GM23338 (cell line): ENCODE measurements around the gene CORO2A. TPM values are rescaled to one million over a fixed set of nuclear protein-coding genes. Genes with fewer than 3 reads are reported as not detected.

Source experiments
- ATAC-seq: fragments of 200-7000 bp; cut with Tn5 transposase; 3 replicates; pipeline ENCODE4 v1.9.1; 2020
- DNase-seq: peaks from one replicate; pipeline ENCODE4 v3.0.0-alpha.2; 2015; ENCODE audit warnings: low spot score
- H2AFZ ChIP-seq: fragments of 200-600 bp; sonication (generic); 2 replicates; pipeline ENCODE4 v1.8.0; 2016; ENCODE audit warnings: antibody characterized with exemption, mild to moderate bottlenecking, moderate library complexity
- H3F3A ChIP-seq: fragments of 200-600 bp; sonication (generic); replicated peaks from 2 replicates; pipeline ENCODE4 v1.8.0; 2017; ENCODE audit warnings: antibody characterized with exemption, mixed run types, low read depth
- H3K27ac ChIP-seq: fragments of 200-600 bp; sonication (generic); 2 replicates; pipeline ENCODE4 v1.6.1; 2016; ENCODE audit warnings: low read depth
- H3K27me3 ChIP-seq: fragments of 200-600 bp; sonication (generic); 2 replicates; pipeline ENCODE4 v1.8.0; 2016; ENCODE audit warnings: mild to moderate bottlenecking, mixed run types, moderate library complexity; ENCODE audit not compliant: insufficient read depth
- H3K36me3 ChIP-seq: fragments of 200-600 bp; sonication (generic); 2 replicates; pipeline ENCODE4 v1.8.0; 2016; ENCODE audit warnings: mild to moderate bottlenecking; ENCODE audit not compliant: insufficient read depth
- H3K4me1 ChIP-seq: fragments of 200-600 bp; sonication (generic); 2 replicates; pipeline ENCODE4 v1.8.0; 2016; ENCODE audit warnings: mild to moderate bottlenecking, moderate library complexity; ENCODE audit not compliant: insufficient read depth
- H3K4me2 ChIP-seq: fragments of 200-600 bp; sonication (generic); 2 replicates; pipeline ENCODE4 v1.7.1; 2017; ENCODE audit warnings: mixed run types
- H3K4me3 ChIP-seq: fragments of 200-600 bp; sonication (generic); 2 replicates; pipeline ENCODE4 v1.6.1; 2016; ENCODE audit warnings: mixed run types
- H3K79me2 ChIP-seq: fragments of 200-600 bp; sonication (generic); replicated peaks from 2 replicates; pipeline ENCODE4 v1.8.0; 2017; ENCODE audit warnings: mild to moderate bottlenecking; ENCODE audit not compliant: insufficient read depth
- H3K9me2 ChIP-seq: fragments of 200-600 bp; sonication (generic); 2 replicates; pipeline ENCODE4 v1.8.0; 2017; ENCODE audit not compliant: insufficient read depth
- H4K20me1 ChIP-seq: fragments of 200-600 bp; sonication (generic); replicated peaks from 2 replicates; pipeline ENCODE4 v1.8.0; 2017; ENCODE audit warnings: mild to moderate bottlenecking; ENCODE audit not compliant: insufficient read depth
- H3K27ac Mint-ChIP-seq: 2 replicates; pipeline ENCODE4 v1.8.0; 2020; ENCODE audit warnings: inconsistent platforms, mild to moderate bottlenecking, moderate library complexity, mixed read lengths
- H3K27me3 Mint-ChIP-seq: 3 replicates; pipeline ENCODE4 v1.8.0; 2022; ENCODE audit warnings: low read depth, mild to moderate bottlenecking, moderate library complexity, mixed read lengths, inconsistent platforms; ENCODE audit not compliant: insufficient read depth, poor library complexity
- H3K36me3 Mint-ChIP-seq: 3 replicates; pipeline ENCODE4 v1.8.0; 2021; ENCODE audit warnings: low read depth, mild to moderate bottlenecking, inconsistent platforms, moderate library complexity, mixed read lengths
- H3K4me1 Mint-ChIP-seq: 3 replicates; pipeline ENCODE4 v1.8.0; 2020; ENCODE audit warnings: mild to moderate bottlenecking, inconsistent platforms, mixed read lengths
- H3K4me3 Mint-ChIP-seq: 3 replicates; pipeline ENCODE4 v1.8.0; 2021; ENCODE audit warnings: moderate library complexity, mild to moderate bottlenecking, inconsistent platforms, mixed read lengths
- H3K9me3 Mint-ChIP-seq: 3 replicates; pipeline ENCODE4 v1.8.0; 2020; ENCODE audit warnings: moderate library complexity, mild to moderate bottlenecking, inconsistent platforms, mixed read lengths
- CREB1 ChIP-seq: fragments of 250-450 bp; sonication (Bioruptor Pico); IDR thresholded peaks from 2 replicates; pipeline ENCODE4 v1.5.0; 2020; ENCODE audit warnings: low read depth, mild to moderate bottlenecking, moderate library complexity
- ETS1 ChIP-seq: IDR thresholded peaks from 2 replicates; pipeline ENCODE4 v1.6.1; 2016; ENCODE audit warnings: antibody characterized with exemption
- EZH2 ChIP-seq: fragments of 200-600 bp; sonication (generic); IDR thresholded peaks from one replicate; pipeline ENCODE4 v1.8.0; 2017; ENCODE audit warnings: antibody characterized with exemption, mild to moderate bottlenecking, low read depth; ENCODE audit not compliant: unreplicated experiment
- EZH2phosphoT487 ChIP-seq: fragments of 200-600 bp; sonication (generic); IDR thresholded peaks from one replicate; pipeline ENCODE4 v1.8.1; 2018; ENCODE audit warnings: antibody characterized with exemption; ENCODE audit not compliant: unreplicated experiment
- JUNB ChIP-seq: IDR thresholded peaks from one replicate; pipeline ENCODE4 v1.6.1; 2016; ENCODE audit warnings: antibody characterized with exemption; ENCODE audit not compliant: unreplicated experiment
- NANOG ChIP-seq: IDR thresholded peaks from 2 replicates; pipeline ENCODE4 v1.6.1; 2016; ENCODE audit warnings: antibody characterized with exemption, borderline replicate concordance
- POLR2AphosphoS5 ChIP-seq: IDR thresholded peaks from 2 replicates; pipeline ENCODE4 v1.6.1; 2016; ENCODE audit warnings: antibody characterized with exemption, low read depth
- REST ChIP-seq: IDR thresholded peaks from one replicate; pipeline ENCODE4 v1.6.1; 2018; ENCODE audit warnings: antibody characterized with exemption; ENCODE audit not compliant: unreplicated experiment
- STAT1 ChIP-seq: IDR thresholded peaks from one replicate; pipeline ENCODE4 v1.6.1; 2016; ENCODE audit warnings: antibody characterized with exemption; ENCODE audit not compliant: unreplicated experiment
- ZNF114 ChIP-seq: fragments of 250-450 bp; sonication (Bioruptor Pico); IDR thresholded peaks from 2 replicates; pipeline ENCODE4 v1.5.0; 2020; ENCODE audit warnings: mild to moderate bottlenecking, moderate library complexity
- ZNF331 ChIP-seq: fragments of 250-450 bp; sonication (Bioruptor Pico); IDR thresholded peaks from 2 replicates; pipeline ENCODE4 v1.5.0; 2020; ENCODE audit warnings: low read depth, mild to moderate bottlenecking, moderate library complexity
- polyA plus RNA-seq: library from polyadenylated mRNA; unstranded; fragments of >200 nt; fragmentation: Nextera tagmentation; extraction: Ambion mirVana; gene quantifications from 2 replicates; pipeline ENCODE4 v1.2.1, GENCODE V29; 2016
- total RNA-seq: library from RNA; depleted of rRNA; stranded (reverse); fragments of >200 nt; shearing (Covaris generic); gene quantifications from 2 replicates; pipeline ENCODE4 v1.2.3, GENCODE V29; 2014
- TF ChIP-seq, protein P1 (sequence below), 2 experiments: fragments of 200-600 bp in 1 of 2; sonication (generic) in 1 of 2; conservative IDR thresholded peaks; 2 replicates each; pipeline versions ENCODE4 v1.5.1 to v1.6.1; 2016 to 2017; ENCODE audit warnings: antibody characterized with exemption in 2 of 2, low read depth in 2 of 2, mild to moderate bottlenecking in 2 of 2, moderate library complexity in 1 of 2
- TF ChIP-seq, protein P2 (sequence below): fragments of 250-450 bp; sonication (Bioruptor Pico); IDR thresholded peaks from 2 replicates; pipeline ENCODE4 v1.5.0; 2020; ENCODE audit warnings: mild to moderate bottlenecking, moderate library complexity

Gene CORO2A
- total and polyA plus RNA-seq, 2 experiments from 2014 or later: 12.9 to 27.6 TPM

- ATAC-seq (no peak), DNase-seq (no peak)
- H3K4me3 Mint-ChIP-seq: no peak overlapping the region
- Histone ChIP-seq H4K20me1 (no peaks in the 10 kb centered on the region; the same call in 1 of the 2 replicates), H3K4me3 (no peak overlapping the region), H2AFZ (no peak overlapping the region), H3K27ac (no peak overlapping the region), H3K27me3 (no peaks in the 10 kb centered on the region), H3K4me2 (no peak overlapping the region), H3F3A (no peaks in the 10 kb centered on the region; the same call in 1 of the 2 replicates), H3K9me2 (no peaks in the 10 kb centered on the region), H3K36me3 (0 out of 2 replicates have a peak, but pooled peaks cover 5% of the 10 kb centered on the region), H3K79me2 (no peaks in the 10 kb centered on the region), H3K4me1 (no peaks in the 10 kb centered on the region)
- no peak overlapping the region for H3K27ac Mint-ChIP-seq
- H3K36me3 Mint-ChIP-seq: no peaks in the 10 kb centered on the region
- H3K9me3 Mint-ChIP-seq: no peaks in the 10 kb centered on the region
- peaks cover 3% of the 10 kb centered on the region; the same call in 2 of the 3 replicates for H3K4me1 Mint-ChIP-seq
- no peak for TF ChIP-seq JUNB
- TF ChIP-seq POLR2AphosphoS5: no peak
- TF ChIP-seq, protein P1, sequence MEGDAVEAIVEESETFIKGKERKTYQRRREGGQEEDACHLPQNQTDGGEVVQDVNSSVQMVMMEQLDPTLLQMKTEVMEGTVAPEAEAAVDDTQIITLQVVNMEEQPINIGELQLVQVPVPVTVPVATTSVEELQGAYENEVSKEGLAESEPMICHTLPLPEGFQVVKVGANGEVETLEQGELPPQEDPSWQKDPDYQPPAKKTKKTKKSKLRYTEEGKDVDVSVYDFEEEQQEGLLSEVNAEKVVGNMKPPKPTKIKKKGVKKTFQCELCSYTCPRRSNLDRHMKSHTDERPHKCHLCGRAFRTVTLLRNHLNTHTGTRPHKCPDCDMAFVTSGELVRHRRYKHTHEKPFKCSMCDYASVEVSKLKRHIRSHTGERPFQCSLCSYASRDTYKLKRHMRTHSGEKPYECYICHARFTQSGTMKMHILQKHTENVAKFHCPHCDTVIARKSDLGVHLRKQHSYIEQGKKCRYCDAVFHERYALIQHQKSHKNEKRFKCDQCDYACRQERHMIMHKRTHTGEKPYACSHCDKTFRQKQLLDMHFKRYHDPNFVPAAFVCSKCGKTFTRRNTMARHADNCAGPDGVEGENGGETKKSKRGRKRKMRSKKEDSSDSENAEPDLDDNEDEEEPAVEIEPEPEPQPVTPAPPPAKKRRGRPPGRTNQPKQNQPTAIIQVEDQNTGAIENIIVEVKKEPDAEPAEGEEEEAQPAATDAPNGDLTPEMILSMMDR (conservative IDR thresholded peaks at IDR 0.05; ENCODE audit: low read depth in 2 of 2): no peak
- no peak for TF ChIP-seq STAT1
- no peak for TF ChIP-seq CREB1 (CRISPR knock-in tag)
- TF ChIP-seq ZNF331 (CRISPR knock-in tag): no peak
- no peak for TF ChIP-seq EZH2phosphoT487
- TF ChIP-seq NANOG: no peak
- no peak for TF ChIP-seq ETS1
- no peak for TF ChIP-seq ZNF114 (CRISPR knock-in tag)
- TF ChIP-seq, protein P2, sequence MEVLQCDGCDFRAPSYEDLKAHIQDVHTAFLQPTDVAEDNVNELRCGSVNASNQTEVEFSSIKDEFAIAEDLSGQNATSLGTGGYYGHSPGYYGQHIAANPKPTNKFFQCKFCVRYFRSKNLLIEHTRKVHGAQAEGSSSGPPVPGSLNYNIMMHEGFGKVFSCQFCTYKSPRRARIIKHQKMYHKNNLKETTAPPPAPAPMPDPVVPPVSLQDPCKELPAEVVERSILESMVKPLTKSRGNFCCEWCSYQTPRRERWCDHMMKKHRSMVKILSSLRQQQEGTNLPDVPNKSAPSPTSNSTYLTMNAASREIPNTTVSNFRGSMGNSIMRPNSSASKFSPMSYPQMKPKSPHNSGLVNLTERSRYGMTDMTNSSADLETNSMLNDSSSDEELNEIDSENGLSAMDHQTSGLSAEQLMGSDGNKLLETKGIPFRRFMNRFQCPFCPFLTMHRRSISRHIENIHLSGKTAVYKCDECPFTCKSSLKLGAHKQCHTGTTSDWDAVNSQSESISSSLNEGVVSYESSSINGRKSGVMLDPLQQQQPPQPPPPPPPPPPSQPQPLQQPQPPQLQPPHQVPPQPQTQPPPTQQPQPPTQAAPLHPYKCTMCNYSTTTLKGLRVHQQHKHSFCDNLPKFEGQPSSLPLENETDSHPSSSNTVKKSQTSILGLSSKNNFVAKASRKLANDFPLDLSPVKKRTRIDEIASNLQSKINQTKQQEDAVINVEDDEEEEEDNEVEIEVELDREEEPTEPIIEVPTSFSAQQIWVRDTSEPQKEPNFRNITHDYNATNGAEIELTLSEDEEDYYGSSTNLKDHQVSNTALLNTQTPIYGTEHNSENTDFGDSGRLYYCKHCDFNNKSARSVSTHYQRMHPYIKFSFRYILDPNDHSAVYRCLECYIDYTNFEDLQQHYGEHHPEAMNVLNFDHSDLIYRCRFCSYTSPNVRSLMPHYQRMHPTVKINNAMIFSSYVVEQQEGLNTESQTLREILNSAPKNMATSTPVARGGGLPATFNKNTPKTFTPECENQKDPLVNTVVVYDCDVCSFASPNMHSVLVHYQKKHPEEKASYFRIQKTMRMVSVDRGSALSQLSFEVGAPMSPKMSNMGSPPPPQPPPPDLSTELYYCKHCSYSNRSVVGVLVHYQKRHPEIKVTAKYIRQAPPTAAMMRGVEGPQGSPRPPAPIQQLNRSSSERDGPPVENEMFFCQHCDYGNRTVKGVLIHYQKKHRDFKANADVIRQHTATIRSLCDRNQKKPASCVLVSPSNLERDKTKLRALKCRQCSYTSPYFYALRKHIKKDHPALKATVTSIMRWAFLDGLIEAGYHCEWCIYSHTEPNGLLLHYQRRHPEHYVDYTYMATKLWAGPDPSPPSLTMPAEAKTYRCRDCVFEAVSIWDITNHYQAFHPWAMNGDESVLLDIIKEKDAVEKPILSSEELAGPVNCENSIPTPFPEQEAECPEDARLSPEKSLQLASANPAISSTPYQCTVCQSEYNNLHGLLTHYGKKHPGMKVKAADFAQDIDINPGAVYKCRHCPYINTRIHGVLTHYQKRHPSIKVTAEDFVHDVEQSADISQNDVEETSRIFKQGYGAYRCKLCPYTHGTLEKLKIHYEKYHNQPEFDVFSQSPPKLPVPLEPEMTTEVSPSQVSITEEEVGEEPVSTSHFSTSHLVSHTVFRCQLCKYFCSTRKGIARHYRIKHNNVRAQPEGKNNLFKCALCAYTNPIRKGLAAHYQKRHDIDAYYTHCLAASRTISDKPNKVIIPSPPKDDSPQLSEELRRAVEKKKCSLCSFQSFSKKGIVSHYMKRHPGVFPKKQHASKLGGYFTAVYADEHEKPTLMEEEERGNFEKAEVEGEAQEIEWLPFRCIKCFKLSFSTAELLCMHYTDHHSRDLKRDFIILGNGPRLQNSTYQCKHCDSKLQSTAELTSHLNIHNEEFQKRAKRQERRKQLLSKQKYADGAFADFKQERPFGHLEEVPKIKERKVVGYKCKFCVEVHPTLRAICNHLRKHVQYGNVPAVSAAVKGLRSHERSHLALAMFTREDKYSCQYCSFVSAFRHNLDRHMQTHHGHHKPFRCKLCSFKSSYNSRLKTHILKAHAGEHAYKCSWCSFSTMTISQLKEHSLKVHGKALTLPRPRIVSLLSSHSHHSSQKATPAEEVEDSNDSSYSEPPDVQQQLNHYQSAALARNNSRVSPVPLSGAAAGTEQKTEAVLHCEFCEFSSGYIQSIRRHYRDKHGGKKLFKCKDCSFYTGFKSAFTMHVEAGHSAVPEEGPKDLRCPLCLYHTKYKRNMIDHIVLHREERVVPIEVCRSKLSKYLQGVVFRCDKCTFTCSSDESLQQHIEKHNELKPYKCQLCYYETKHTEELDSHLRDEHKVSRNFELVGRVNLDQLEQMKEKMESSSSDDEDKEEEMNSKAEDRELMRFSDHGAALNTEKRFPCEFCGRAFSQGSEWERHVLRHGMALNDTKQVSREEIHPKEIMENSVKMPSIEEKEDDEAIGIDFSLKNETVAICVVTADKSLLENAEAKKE: no peak
- no peak for TF ChIP-seq EZH2
- TF ChIP-seq REST: no peak
- H3K27me3 Mint-ChIP-seq: peaks cover 1% of the 10 kb centered on the region
Observed at GRCh38 chr9:98154678-98155077, 37.8 kb downstream of the CORO2A start.
